ENCODE data around the gene RBM5.

RBM5 gene

GRCh38 chr3:50122071-50122470 lies 33.4 kb downstream of the RBM5 start:
- DNase-seq, result no peak

- no peak for DNase-seq
Measured at GRCh38 chr3:50122661-50123391, 34.1 kb downstream of the RBM5 start.

- DNase-seq, result no peak
Measured at GRCh38 chr3:50123394-50124051, 34.8 kb downstream of the RBM5 start.

GRCh38 chr3:50124052-50124799 lies 35.5 kb downstream of the RBM5 start:
- DNase-seq, result no peak

GRCh38 chr3:50124800-50125178 lies 36.1 kb downstream of the RBM5 start:
- DNase-seq, result no peak

- no peak for DNase-seq
Measured at GRCh38 chr3:50125541-50126286, 37.0 kb downstream of the RBM5 start.

GRCh38 chr3:50126287-50127211 lies 37.8 kb downstream of the RBM5 start:
- DNase-seq, result peak; percentile 34

GRCh38 chr3:50127251-50127691 lies 38.6 kb downstream of the RBM5 start:
- DNase-seq, result no peak

GRCh38 chr3:50128001-50128400 lies 39.3 kb downstream of the RBM5 start:
- no peak for DNase-seq

GRCh38 chr3:50130436-50130835 lies 41.7 kb downstream of the RBM5 start:
- DNase-seq, result no peak

- no peak for DNase-seq
Measured at GRCh38 chr3:50132421-50133282, 43.9 kb downstream of the RBM5 start.

- DNase-seq, result no peak
Measured at GRCh38 chr3:50133283-50133615, 44.5 kb downstream of the RBM5 start.

- DNase-seq, result no peak
Measured at GRCh38 chr3:50134367-50134766, 45.6 kb downstream of the RBM5 start.

- DNase-seq, result no peak
Measured at GRCh38 chr3:50135964-50136363, 47.2 kb downstream of the RBM5 start.

- no peak for DNase-seq
Measured at GRCh38 chr3:50136714-50137405, 48.1 kb downstream of the RBM5 start.

GRCh38 chr3:50137531-50137930 lies 48.8 kb downstream of the RBM5 start:
- no peak for DNase-seq

- peak; percentile 70 for DNase-seq
Measured at GRCh38 chr3:50138266-50139200, 49.8 kb downstream of the RBM5 start.

- DNase-seq, result no peak
Measured at GRCh38 chr3:50139308-50139707, 50.6 kb downstream of the RBM5 start.

GRCh38 chr3:50139718-50140423 lies 51.2 kb downstream of the RBM5 start:
- DNase-seq, result no peak

Measured in fibroblast of skin of right quadriceps (primary cell).